ENCODE data around the gene MALT1. TPM values are rescaled to one million over a fixed set of nuclear protein-coding genes. Genes with fewer than 3 reads are reported as not detected.
"Not testable (repeated sequence)": the region's sequence is repeated elsewhere in the genome, so short reads cannot be mapped to it uniquely, and the experiment has no call there.

Gene MALT1
- total RNA-seq, 1 donor from 2014 or later = 25.5 TPM

DNA sequence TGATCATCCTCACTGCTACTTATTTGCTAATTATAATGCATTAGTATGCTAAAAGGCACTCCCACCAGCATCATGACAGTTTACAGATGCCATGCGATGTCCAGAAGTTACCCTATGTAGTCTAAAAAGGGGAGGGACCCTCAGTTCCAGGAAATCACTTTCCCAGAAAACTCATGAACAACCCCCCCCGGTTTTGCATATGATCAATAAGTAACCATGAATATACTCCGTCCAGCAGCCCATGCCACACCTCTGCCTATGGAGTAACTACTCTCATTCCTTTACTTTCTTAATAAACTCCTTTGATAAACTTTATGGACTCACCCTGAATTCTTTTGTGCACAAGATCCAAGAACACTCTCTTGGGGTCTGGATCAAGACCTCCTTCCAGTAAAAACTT is 86.8 kb downstream of the MALT1 start:
- no peak for ATAC-seq
- intact Hi-C loops (cut with DNase I) = no loop called here
- DNase-seq (ENCODE audit: low spot score) = no peak

DNA sequence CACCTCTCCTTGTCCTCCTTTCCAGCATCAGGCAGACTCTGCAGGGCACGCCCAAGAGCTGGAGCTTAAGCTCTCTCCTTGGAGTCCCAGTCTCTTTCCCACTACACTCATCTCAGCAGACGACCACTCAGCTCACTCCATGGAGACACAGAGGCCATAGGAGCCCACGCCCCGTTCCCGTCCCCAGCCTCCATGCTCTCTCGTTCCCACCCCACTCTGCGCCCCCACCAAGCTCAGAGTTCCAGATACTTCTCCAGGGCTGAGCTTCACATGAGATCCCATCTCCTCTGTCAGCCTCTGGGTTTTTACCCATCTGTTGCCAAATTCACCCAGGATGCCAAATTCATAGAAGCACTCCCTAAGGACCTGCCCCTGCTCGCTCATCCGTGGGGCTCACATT is 87.3 kb downstream of the MALT1 start:
- intact Hi-C loops (cut with DNase I) = no loop called here
- DNase-seq (ENCODE audit: low spot score) = no peak
- no peak for ATAC-seq

DNA sequence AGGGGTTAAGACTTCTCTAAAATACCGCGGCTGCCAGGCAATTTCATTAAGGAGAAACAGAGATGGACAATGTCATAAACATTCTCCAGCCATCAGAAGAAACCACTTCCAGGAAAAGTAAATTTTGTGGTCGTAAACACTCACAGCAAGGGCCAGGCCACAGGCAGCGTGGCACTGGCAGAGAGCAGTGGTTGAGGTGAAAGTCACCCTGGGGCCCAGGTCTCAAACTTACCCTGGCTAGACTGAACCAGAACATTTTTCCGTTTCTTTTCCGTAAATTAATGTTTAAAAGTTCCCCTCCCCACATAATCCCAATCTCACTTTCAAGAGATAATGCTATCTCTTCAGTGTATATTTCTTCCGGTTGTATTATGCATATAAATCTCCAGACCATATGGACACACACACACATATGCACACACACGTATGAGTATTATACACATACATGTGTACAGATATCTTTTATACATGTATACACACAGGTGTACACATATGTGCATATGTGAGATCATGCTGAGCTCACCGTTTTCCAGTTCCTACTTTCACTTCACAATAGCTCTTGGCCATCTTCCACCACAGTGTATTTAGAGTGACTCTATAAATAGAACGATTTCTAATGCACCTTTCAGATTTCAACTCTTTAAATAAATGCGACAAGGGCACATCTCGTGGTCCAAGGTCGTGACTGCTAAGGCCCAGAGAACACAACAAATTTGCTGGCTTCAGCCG is 90.1 kb downstream of the MALT1 start:
- DNase-seq (ENCODE audit: low spot score) (peak; percentile 15), ATAC-seq (no peak)
- intact Hi-C loops (cut with DNase I) = loop anchor here (10.0 kb wide), 1 partner anchor 227 kb away; no protein-coding TSS in a partner anchor

GRCh38 chr18:58761970-58762780 is 90.9 kb downstream of the MALT1 start:
- ATAC-seq (no peak), DNase-seq (ENCODE audit: low spot score) (peak; percentile 44)
- intact Hi-C loops (cut with DNase I) = loop anchor here (10.0 kb wide), 1 partner anchor 227 kb away; no protein-coding TSS in a partner anchor

DNA sequence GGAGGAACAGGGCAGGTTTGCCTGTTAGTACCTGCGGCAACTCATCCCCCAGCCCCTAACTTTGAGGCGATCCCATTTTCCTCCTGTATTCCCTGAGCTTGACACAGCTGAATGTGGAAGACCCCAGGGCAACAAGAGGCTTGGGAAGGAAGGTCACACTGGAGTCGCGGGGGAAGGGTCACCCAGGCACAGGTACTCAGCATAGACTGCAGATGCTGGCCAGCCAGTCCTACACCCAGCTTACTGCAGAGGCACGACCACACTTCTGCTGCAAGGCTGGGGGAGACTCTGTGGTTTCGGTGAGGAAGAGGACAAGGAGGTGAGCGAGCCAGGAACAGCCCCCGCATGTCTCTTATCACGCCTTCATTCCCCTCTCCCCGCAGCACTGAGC is 91.5 kb downstream of the MALT1 start:
- ATAC-seq = no peak
- DNase-seq (ENCODE audit: low spot score) = peak; percentile 43
- intact Hi-C loops (cut with DNase I) = loop anchor here (10.0 kb wide), 1 partner anchor 228 kb away; no protein-coding TSS in a partner anchor

GRCh38 chr18:58766164-58766563 is 94.9 kb downstream of the MALT1 start:
- DNase-seq (ENCODE audit: low spot score) (peak; percentile 7), ATAC-seq (no peak)
- intact Hi-C loops (cut with DNase I) = loop anchor here (10.0 kb wide), 1 partner anchor 231 kb away; no protein-coding TSS in a partner anchor

GRCh38 chr18:58766946-58767345 is 95.7 kb downstream of the MALT1 start:
- intact Hi-C loops (cut with DNase I) = loop anchor here (10.0 kb wide), 1 partner anchor 232 kb away; no protein-coding TSS in a partner anchor
- DNase-seq (ENCODE audit: low spot score) = peak; percentile 30
- no peak for ATAC-seq

GRCh38 chr18:58768293-58768974 is 97.2 kb downstream of the MALT1 start:
- intact Hi-C loops (cut with DNase I) = loop anchor here (10.0 kb wide), 1 partner anchor 234 kb away; no protein-coding TSS in a partner anchor
- DNase-seq (ENCODE audit: low spot score) = peak; percentile 86
- ATAC-seq = peak; percentile 94

- intact Hi-C loops (cut with DNase I) = loop anchor here (10.0 kb wide), 1 partner anchor 235 kb away; no protein-coding TSS in a partner anchor
- ATAC-seq (no peak), DNase-seq (ENCODE audit: low spot score) (peak; percentile 32)
Measured at GRCh38 chr18:58769321-58769720, 98.1 kb downstream of the MALT1 start.

DNA sequence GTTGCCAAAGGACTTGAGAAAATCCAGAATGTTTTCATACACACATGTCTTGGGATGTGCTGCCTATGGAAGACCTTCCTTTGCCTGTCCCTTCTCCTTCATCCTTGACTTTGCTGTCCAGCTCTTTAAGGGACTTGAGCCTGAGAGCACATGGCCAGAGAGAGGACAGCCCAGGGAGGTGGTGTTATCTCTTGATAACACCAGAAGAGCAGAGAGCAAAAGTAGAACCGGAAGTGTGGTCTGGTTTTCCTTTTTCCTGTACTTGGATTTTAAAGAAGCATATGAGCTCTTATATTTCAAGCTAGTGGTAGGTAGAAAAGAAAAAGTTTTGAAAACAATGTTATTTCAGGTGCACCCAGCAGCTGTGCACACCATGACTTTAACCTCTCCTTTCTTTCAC is 99.3 kb downstream of the MALT1 start:
- no peak for DNase-seq (ENCODE audit: low spot score)
- intact Hi-C loops (cut with DNase I) = no loop called here
- ATAC-seq = no peak

DNA sequence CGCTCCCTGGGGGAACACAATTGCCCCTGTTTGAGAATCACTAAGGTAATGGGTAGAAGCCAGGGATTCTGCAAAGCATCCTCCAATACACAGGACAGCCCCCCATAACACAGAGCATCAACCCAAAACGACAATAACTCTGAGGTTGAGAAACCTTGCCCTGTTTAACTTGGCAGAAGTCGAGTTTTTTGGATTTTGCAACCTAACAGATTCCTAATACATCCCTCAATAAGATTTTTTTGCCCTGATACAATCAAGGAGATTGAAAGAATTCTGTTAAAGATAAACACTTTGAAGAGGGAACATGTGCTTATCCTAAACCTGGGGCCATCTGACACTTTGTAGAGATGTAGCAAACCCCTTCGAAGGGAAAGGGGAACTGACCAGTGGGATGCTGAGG is 100.9 kb downstream of the MALT1 start:
- ATAC-seq (no peak), DNase-seq (ENCODE audit: low spot score) (no peak)
- intact Hi-C loops (cut with DNase I) = no loop called here

DNA sequence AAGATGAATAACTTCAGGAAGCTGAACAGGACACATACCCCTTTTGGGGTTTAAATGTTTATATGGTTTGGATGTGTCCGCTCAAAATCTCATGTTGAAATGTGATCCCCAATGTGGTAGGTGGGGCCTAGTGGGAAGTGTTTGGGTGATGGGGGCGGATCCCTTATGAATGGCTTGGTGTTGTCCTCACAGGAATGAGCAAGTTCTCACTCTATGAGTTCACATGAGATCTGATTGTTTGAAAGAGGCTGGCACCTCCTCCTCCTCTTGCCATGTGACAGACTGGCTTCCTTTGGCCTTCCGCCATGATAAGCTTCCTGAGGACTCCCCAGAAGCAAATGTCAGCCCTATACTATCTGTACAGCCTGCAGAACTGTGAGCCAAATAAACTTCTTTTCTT is 104.8 kb downstream of the MALT1 start:
- intact Hi-C loops (cut with DNase I) = loop anchor here (5.0 kb wide), 1 partner anchor 291 kb away; no protein-coding TSS in a partner anchor
- ATAC-seq (no peak), DNase-seq (ENCODE audit: low spot score) (no peak)

- ATAC-seq; DNase-seq (ENCODE audit: low spot score): not testable (repeated sequence)
- intact Hi-C loops (cut with DNase I) = loop anchor here (5.0 kb wide), 1 partner anchor 291 kb away; no protein-coding TSS in a partner anchor
Measured at GRCh38 chr18:58776541-58776940, 105.3 kb downstream of the MALT1 start.

DNA sequence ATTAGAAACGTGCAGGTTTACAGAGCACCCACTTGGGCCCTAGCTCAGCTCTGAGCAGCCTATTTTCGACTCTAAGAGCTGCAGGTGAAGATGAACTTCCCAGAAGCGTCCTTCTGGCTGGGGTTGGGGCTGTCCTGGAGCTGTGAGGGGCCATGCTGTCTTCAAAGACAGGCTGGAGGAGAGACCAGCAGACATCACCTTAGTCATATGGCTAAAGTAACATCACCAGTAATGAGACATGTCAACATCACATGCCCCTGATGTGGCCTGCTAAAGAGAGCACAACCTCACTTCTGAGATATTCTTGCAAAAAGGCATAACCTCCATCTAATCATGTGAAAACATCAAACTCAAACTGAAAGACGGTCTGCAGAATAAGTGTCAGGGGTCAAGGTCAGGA is 106.2 kb downstream of the MALT1 start:
- ATAC-seq (no peak), DNase-seq (ENCODE audit: low spot score) (no peak)
- intact Hi-C loops (cut with DNase I) = loop anchor here (5.0 kb wide), 1 partner anchor 290 kb away; no protein-coding TSS in a partner anchor

DNA sequence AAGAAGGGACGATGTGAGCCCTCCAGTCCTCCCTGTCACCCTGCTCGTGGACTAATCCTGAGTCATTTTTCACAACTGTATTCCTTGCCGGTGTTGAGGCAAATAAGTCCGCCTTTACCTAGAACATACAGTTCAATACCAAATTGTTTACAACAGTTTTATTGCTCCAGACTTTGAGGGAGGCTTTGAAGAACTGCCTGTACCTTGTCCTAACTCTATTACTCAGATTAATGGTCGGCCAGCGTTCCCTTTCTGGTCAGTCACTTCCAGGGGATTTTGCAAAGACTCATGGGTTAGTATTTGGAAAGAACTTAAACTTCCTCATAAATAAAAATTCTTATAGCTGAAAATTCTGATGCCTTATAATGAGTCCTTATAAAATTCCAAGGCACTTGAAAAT is 108.3 kb downstream of the MALT1 start:
- no peak for ATAC-seq
- no peak for DNase-seq (ENCODE audit: low spot score)
- intact Hi-C loops (cut with DNase I) = loop anchor here (5.0 kb wide), 1 partner anchor 288 kb away; no protein-coding TSS in a partner anchor

DNA sequence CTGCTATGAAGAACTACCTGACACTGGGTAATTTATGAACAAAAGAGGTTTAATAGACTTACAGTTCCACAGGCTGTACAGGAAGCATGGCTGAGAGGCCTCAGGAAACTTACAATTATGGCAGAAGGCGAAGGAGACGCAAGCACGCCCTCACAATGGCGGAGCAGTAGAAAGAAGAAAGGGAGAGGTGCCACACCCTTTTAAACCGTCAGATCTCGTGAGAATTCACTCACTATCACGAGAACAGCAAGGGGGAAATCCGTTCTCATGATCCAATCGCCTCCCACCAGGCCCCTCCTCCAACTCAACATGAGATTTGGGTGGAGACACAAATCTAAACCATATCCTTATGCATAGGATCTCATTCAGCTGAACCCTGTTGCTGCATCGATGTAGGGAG is 108.8 kb downstream of the MALT1 start:
- no peak for ATAC-seq
- intact Hi-C loops (cut with DNase I) = loop anchor here (2.0 kb wide), 1 partner anchor 277 kb away; no protein-coding TSS in a partner anchor
- DNase-seq (ENCODE audit: low spot score) = no peak

- intact Hi-C loops (cut with DNase I) = loop anchor here (2.0 kb wide), 1 partner anchor 275 kb away; no protein-coding TSS in a partner anchor
- peak; percentile 93 for ATAC-seq
- peak; percentile 87 for DNase-seq (ENCODE audit: low spot score)
Measured at GRCh38 chr18:58781627-58782194, 110.4 kb downstream of the MALT1 start.

GRCh38 chr18:58784601-58785137 is 113.4 kb downstream of the MALT1 start:
- DNase-seq (ENCODE audit: low spot score) (no peak), ATAC-seq (no peak)
- intact Hi-C loops (cut with DNase I) = no loop called here

Measured in sciatic nerve (tissue), 2 donors.